GM12873 (cell line): ENCODE data around the gene CHD9.

Experiments
- CTCF ChIP-seq: IDR thresholded peaks from 2 replicates; pipeline ENCODE4 v1.5.1; 2012; ENCODE audit warnings: low read depth, mild to moderate bottlenecking, moderate library complexity, low read length, control low read depth; ENCODE audit not compliant: insufficient read depth; ENCODE audit errors: missing control alignments

Gene CHD9

GRCh38 chr16:53372992-53373871 lies 318.4 kb downstream of the CHD9 start:
- no peak for TF ChIP-seq CTCF

GRCh38 chr16:53374800-53375199 lies 320.0 kb downstream of the CHD9 start:
- TF ChIP-seq CTCF, result no peak

GRCh38 chr16:53378138-53378537 lies 323.3 kb downstream of the CHD9 start:
- no peak for TF ChIP-seq CTCF
